Measurements from ENCODE around the gene GPR37L1.
A peak's percentile ranks its signal among the peaks of the same experiment; 100 is the strongest.
"Not testable (repeated sequence)": the region's sequence is repeated elsewhere in the genome, so short reads cannot be mapped to it uniquely, and the experiment has no call there.

Gene GPR37L1

DNA sequence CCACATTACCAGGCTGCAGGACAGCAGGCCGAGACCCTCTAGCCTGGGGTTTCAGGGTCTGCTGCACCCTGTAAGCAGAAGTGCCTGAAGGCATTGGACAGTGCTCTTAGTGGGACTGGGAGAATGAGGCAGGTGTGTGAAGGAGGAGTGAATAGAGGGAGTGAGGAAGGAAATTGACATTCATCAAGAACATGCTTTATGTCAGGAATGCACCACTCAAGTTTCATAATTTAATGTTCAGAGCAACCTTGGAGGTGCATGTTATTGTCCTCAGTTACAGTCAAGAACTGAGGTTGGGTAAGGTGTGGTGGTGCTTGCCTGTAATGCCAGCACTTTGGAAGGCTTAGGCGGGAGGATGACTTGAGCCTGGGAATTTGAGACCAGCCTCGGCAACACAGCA lies 11.7 kb upstream of the GPR37L1 start:
- DNase-seq (ENCODE audit: low spot score) = no peak

DNA sequence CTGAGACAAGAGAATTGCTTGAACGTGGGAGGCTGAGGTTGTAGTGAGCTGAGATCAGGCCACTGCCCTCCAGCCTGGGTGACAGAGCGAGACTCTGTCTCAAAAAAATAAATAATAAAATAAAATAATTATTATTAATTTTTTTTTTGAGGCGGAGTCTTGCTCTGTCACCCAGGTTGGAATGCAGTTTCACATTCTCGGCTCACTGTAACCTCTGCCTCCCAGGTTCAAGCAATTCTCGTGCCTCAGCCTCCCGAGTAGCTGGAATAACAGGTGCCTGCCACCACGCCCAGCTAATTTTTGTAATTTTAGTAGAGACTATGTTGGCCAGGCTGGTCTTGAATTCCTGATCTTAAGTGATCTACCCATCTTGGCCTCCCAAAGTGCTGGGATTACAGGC lies 11.1 kb upstream of the GPR37L1 start:
- not testable (repeated sequence) for DNase-seq (ENCODE audit: low spot score)

DNA sequence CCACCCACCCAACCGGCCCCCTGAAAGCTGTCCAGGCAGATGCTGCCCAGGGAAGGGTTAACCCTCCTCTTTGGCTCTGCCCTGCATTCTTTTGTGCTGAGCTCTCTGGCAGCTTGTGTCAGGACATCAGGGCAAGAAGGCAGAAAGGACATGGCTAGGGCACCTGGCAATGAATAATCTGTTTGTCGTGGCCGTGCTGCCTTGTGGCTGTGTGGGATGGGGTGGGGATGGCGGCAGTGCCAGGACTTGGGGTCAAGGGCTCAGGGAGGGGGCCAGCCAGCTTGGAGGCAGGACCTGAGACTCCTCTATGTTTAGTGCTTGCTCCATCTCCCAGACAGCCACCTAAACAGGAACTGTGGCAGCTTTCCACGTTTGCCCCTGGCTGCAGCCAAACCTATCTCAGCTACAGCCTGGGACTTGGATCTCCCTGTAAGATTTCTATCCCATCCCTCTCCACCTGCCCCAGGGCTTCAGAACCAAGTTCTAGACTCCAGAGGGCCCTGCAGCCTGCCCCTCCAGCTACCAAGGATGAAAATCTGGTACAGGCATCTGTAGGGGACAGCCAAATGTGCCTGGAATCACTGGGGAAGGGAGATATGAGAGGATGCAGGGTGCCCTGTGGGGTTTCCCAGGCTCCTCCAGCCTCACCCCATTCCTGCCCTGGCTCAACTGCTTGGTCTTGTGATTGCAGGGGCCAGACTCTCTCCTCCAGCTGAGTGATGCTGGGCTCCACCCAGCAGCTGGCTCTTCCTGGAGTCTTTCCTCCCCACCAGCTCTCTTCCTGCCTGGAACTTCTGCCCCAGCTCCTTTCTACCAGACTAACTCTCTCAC lies 9.6 kb upstream of the GPR37L1 start:
- DNase-seq (ENCODE audit: low spot score) = peak; percentile 16

DNA sequence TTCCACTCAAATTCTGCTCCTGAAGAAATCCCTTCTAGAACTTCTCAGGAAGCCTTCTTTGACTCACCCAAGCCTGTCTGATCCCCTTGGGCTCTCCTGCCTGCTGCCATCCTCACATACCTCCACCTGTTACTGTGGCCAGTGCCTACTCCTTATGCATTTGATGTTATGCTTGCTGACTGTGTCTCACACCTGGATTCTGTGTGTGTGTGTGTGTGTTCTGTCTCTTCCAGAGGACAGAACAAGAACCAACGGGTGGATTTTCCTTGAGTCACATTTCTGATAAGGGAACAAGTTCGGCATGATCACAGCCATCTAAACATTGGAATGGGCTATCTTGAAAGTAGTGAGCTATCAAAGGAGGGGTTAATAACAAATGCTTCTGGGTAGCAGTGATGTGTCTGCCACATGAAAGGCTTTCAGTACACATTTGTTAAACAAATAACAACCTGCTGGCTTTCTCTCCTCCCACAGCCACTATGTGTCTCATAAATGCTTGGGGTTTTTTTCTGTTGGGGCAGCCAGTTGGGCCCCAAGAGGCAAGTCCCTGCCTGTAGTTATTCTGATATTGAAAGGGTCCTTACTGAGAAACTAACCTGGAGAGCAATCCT lies 8.9 kb upstream of the GPR37L1 start:
- no peak for DNase-seq (ENCODE audit: low spot score)

DNA sequence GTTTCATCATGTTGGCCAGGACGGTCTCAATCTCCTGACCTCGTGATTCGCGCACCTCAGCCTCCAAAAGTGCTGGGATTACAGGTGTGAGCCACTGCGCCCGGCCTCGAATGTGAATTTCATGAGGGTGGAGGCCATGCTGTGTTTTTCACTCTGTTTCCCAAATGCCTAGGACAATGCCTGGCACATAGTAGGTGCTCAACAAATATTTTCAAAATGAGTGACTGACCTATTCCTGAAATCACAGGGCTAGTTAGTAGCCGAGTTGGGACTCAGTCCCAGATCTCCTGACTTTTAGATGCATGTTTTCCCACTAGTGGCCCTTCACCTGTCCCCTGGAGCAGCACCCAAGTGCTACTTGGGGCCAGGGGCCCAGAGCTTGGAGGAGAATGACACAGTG lies 6.4 kb upstream of the GPR37L1 start:
- no peak for DNase-seq (ENCODE audit: low spot score)

DNA sequence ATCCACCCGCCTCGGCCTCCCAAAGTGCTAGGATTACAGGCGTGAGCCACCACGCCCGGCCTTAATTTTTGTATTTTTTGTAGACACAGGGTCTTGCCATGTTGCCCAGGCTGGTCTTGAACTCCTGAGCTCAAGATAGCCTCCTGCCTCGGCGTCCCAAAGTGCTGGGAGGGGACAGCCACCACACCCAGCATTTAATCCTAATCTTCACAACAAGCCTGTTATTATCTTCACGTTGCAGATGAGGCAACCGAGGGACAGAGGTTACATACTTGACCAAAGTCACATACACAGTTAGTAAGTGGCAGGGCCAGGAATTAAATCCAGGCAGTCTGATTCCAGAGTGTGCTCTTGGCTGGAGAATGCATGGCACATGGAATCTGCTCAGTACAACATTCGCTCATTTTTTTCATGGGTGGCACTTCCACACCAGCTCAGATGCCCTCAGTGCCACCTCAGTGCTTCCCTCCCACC lies 4.8 kb upstream of the GPR37L1 start:
- peak; percentile 66 for DNase-seq (ENCODE audit: low spot score)

DNA sequence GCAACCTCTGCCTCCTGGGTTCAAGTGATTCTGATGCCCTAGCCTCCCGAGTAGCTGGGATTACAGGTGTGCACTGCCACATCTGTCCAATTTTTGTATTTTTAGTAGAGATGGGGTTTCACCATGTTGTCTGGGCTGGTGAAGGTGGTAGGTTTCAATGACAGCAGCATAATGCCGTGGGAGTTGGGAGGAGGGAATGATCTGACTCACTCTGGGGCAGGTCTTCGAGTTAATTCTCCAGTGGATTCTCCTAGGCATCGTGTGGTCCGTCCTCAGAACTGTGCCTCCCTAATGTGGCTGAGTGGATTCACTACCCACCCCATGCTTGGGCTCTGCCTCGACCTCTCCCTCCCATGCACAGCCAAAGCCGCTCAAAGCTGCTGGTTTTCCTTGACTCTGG lies 1.7 kb upstream of the GPR37L1 start:
- no peak for DNase-seq (ENCODE audit: low spot score)

DNA sequence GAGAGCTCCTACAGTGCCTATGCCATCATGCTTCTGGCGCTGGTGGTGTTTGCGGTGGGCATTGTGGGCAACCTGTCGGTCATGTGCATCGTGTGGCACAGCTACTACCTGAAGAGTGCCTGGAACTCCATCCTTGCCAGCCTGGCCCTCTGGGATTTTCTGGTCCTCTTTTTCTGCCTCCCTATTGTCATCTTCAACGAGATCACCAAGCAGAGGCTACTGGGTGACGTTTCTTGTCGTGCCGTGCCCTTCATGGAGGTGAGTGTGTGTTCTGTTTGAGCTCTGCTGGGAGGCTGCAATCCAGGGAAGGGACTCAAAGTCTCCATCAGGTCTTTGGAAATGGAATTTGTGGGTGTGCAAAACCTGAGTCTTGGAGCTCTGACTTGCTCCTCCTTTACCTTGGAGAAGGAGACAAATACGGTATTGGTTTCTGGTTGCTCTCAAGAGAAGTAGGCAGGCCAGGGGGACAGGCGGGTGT lies 658 bp downstream of the GPR37L1 start:
- no peak for DNase-seq (ENCODE audit: low spot score)

DNA sequence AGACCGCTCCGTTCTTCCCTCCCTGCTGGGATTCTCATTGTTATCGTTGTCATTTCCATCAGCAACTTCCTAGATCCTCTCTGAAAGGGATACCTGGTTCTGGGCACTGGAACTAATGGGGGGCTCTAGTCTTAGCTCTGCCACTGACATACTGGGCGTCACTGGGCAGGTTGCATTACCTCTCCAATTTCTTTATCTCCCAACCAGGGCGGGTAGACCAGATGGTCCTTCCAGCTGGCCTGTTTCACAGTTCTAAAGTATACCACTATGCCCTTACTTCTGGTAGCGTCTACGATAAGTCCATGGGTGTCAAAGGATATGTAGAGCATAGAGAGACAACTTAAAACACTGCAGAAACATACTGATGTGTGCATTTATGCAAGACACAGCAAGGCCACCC lies 1.4 kb downstream of the GPR37L1 start:
- DNase-seq (ENCODE audit: low spot score) = no peak

DNA sequence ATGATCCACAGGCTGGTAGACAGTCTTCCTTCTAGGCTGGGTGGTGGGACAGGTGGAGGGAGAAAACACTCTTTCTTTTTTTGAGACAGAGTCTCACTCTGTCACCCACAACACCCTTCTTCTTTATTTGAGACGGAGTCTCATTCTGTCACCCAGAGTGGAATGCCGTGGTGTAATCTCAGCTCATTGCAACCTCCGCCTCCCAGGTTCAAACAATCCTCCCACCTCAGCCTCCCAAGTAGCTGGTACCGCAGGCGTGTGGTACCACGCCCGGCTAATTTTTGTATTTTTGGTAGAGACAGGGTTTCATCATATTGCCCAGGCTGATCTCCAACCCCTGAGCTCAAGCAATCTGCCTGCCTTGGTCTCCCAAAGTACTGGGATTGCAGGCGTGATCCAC lies 2.9 kb downstream of the GPR37L1 start:
- no peak for DNase-seq (ENCODE audit: low spot score)

DNA sequence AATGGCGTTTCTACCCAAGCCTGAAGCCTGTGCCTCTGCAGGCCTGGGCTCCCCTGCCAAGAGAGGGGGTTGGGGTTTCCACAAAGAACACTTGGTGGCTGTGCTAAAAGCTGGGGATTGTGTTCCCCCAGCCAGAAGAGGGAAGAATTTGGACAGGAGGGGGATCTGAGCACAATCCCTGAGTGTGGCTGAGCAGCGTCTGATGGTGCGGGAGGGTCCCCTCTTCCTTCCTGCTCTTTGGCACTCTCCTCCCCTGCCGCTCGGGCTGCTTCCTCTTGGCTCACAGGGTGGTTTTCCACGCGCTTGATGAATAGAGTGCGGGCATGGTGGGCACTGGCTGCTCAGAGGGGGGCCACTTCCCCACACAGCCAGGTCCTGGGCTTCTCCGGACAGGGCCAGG lies 3.7 kb downstream of the GPR37L1 start:
- DNase-seq (ENCODE audit: low spot score) = no peak

DNA sequence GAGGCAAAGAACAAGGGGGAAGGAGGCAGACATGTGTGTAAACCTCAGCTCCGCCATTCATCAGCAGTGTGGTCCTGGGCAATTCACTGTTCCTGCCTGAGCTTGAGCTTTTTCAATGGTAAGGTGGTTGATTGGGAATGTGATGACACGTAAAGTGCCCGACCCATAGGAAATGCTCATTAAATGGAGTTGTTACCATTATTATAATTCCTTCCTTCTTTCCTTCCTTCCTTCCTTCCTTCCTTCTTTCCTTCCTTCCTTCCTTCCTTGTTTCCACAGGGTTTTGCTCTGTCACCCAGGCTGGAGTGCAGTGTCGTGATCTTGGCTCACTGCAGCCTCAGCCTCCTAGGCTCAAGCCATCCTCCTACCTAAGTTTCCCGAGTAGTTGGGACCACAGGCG lies 4.3 kb downstream of the GPR37L1 start:
- DNase-seq (ENCODE audit: low spot score) = no peak

DNA sequence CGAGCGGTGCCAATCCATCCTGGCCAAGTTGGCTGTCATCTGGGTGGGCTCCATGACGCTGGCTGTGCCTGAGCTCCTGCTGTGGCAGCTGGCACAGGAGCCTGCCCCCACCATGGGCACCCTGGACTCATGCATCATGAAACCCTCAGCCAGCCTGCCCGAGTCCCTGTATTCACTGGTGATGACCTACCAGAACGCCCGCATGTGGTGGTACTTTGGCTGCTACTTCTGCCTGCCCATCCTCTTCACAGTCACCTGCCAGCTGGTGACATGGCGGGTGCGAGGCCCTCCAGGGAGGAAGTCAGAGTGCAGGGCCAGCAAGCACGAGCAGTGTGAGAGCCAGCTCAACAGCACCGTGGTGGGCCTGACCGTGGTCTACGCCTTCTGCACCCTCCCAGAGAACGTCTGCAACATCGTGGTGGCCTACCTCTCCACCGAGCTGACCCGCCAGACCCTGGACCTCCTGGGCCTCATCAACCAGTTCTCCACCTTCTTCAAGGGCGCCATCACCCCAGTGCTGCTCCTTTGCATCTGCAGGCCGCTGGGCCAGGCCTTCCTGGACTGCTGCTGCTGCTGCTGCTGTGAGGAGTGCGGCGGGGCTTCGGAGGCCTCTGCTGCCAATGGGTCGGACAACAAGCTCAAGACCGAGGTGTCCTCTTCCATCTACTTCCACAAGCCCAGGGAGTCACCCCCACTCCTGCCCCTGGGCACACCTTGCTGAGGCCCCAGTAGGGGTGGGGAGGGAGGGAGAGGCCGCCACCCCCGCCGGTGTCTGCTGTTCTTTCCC lies 5.3 kb downstream of the GPR37L1 start:
- DNase-seq (ENCODE audit: low spot score) = no peak

DNA sequence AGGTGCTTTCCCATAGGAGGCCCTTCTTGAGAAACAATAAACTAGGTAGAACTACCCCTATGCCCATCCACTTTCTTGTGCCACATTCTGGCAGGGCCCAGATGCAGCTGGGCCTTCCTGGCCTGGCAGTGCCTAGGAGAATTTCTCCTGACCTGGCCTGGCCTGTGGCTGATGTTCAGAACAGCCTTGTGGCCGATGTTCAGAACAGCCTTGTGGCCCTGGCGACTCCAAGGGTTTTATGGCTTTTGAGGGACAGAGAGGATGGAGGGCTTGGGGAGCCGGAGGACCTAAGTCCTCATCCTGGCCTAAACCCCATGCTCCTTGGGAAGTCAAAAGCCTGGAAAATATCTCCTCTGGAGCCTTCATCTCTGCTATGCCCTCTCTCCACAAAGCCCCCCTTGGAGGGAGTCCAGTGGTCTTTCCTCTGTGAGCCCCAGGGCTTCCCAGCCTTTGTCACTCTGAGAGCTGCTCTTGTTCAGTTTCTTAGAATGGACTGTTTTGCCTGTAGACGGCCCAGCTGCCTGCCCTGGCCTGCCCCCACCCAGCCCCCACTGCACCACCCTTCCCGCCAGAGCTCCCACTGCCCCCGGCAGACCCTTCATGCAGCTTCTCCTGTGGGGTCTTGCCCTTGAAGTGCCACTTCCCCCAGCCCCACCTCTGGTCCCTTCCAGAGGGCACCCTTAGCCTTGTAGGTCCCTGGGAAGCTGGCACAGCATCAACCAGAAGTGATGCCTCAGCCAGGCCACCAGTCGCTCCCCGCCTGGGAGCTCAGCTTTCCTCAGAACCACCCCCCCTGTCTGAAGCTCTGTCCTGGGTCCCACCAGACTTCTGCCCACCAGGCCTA lies 7.0 kb downstream of the GPR37L1 start:
- DNase-seq (ENCODE audit: low spot score) = no peak

DNA sequence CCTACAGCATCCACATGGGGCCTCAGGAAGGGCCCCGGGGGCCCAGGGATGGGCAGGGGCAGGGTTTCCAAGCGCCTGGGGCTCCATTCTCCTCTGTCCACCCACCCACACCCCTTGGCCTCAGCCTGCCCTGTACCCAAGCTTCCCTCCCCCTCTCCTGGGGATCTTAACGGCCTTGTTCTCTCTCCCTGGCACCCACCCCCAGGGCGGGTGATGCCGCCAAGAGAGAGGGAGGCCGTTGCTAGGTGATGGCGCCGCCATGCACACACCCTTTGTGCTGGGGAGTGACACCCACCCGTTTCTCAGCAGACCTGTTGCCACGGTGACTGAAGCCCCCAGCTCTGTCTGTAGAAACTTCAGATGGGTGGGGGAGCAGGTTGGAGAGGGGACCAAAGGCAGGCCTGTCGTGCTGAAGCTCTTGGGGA lies 7.6 kb downstream of the GPR37L1 start:
- DNase-seq (ENCODE audit: low spot score) = no peak

DNA sequence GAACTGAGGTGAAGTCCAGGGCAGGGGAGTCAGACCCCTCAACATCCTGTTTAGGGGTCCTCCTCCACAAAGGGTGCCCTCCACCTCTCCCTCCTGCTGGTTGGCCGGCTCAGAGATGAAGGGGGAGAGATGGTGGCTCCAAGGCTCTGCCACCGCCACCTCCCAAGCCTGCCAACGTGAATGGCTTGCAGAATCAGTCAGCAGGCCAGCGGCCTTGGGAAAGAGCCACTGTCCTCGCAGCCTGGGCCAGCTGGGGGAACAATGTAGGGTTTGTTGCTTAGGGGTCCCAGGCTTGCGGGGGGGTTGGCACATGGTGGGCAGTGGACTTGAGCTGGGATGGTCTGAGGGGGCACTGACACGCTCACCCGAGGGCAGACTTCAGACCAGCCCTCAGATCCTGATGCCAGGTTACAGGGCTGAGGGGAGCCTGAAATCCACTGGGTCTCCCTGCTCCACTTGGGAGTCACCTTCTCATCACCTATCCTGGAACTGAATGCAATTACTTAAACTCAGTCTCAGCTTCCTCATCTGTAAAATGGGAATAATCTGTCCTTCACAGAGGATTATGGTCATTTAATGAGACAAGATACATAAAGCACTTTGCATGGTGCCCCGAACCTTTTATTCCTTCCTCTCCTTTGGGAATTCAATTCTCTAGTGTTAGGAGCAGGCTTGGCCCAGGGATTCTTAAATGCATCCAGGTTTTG lies 8.3 kb downstream of the GPR37L1 start:
- no peak for DNase-seq (ENCODE audit: low spot score)

DNA sequence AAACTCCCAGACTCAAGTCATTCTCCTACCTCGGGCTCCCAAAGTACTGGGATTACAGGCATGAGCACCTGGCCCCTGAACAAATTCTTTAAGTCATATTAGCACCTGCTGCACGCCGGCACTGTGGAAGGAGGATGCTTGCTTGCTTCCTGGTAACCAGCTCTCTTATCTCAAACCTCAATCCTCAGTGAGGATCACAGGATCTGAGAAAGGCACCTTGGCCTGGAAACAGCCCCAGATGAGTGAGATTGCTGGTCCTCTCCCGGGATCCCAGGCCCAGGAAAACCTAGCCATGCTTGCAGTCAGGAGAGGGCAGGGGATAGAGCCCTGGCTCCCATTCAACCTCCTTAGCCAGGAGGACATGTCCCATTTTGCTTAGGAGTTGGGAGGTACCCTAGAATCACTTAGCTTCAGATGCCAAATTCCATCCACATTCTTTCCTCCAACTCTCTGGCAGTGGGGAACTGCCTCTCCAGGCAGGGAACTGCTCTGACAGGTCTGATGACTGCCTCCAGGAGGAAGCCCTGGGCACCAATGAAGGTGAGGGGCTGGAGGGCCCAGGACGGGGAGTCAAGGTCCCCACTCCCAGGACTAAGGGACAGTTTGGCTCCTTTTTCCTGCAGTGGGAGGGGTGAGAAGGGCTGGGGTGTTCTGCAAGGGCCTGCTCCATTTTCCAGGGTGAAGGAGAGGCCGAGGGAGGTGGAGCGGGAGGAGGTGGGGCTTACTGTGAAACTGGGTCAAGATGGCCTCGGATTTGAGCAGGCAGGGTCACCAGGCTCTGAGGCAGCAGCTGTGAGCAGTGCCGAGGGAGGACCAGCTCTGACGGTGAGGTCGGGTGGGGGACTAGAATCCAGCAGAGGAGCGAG lies 9.5 kb downstream of the GPR37L1 start:
- DNase-seq (ENCODE audit: low spot score) = no peak

DNA sequence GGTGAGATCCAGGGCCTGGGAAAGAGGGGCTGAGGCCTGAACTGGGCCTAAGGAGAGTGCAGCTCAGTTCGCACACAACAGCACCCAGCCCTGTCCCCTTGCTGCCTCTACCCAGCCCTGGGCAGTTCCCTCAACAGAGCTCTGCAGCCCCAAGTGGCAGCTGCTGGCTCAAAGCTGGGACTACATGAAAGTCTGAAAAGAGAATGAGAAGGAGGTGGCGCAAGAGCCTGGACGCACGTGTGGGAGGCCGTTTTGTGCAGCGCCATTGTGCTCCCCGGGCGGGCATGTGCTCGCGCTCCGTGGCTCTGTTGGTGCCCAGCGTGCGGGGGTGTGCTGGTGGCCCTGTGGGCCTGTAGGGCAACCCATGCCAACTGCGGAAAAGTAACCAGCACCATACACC lies 10.3 kb downstream of the GPR37L1 start:
- no peak for DNase-seq (ENCODE audit: low spot score)

DNA sequence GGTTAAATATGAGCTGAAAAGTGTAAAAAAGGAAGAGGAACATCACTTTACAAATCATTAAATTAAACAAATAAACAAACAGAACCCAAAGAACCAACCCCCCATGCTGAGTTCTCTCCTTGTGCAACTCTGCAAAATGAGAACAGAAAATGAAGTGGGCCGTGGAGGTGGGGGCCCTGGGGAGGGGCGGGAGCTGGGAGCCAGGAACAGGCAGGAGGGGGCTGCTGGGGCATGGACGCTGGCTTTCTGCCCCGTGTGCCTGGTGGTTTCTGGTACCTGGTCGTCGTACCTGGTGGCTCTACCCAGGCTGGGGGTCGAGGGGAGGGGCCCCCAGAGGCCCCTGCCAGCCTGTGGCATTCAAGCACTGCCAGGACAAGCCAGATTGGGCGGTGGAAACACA lies 10.8 kb downstream of the GPR37L1 start:
- DNase-seq (ENCODE audit: low spot score) = no peak

DNA sequence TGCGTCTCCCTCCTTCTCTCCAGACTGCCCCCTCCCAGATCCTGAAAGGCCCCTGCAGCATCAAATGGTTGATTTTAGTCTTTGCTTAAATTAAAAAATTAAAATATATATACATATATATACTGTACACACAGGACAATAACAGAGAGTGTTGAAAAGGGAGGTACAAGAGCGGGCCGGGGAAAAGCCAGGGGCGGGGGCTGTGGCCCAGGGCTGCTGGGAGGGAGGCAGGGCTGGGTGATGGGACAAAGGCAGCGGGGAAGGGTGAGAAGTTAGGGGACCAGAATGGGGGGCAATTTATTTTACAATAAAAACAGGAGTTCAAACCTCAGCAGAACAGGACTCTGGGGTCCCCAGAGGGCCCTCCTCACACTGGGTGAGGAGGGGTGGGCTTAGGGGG lies 11.3 kb downstream of the GPR37L1 start:
- no peak for DNase-seq (ENCODE audit: low spot score)
